Activated T-cell treated with anti-CD3 and anti-CD28 coated beads, Interleukin-2, amount 50 U/mL, for 48 hours (primary cell): ENCODE measurements around the gene RHBDL1.

Experiments used
- DNase-seq, 2 experiments: peaks; one replicate each; pipeline ENCODE4 v3.0.0-alpha.2; 2020

Gene RHBDL1

DNA sequence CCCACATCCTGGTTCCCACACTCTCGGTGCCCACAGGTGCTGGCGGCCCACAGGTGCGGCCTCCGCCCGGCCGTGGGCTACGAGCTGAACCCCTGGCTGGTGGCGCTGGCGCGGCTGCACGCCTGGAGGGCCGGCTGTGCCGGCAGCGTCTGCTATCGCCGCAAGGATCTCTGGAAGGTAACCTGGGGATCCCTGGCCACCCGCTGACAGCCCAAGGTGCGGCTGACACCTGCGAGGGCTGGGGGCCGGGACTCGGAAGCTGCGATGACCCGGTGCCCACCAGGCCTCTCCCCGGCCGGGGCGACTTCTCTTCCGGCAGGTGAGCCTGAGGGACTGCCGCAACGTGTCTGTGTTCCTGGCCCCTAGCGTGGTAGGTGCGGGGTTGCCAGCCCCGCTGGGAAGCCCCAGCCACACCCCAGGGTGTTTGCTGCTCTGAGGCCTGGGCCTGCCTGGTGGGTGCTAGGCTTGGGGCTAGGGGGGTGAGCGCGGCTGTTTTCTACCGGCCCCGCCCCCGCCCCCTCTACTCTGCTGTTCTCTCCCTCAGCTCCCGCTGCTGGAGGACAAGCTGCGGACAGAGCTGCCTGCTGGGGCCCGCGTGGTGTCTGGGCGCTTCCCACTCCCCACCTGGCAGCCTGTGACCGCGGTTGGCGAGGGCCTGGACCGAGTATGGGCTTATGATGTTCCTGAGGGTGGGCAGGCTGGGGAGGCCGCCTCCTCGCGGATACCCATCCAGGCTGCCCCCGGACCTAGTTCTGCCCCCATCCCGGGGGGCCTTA lies 46.5 kb downstream of the RHBDL1 start:
- no peak for DNase-seq

DNA sequence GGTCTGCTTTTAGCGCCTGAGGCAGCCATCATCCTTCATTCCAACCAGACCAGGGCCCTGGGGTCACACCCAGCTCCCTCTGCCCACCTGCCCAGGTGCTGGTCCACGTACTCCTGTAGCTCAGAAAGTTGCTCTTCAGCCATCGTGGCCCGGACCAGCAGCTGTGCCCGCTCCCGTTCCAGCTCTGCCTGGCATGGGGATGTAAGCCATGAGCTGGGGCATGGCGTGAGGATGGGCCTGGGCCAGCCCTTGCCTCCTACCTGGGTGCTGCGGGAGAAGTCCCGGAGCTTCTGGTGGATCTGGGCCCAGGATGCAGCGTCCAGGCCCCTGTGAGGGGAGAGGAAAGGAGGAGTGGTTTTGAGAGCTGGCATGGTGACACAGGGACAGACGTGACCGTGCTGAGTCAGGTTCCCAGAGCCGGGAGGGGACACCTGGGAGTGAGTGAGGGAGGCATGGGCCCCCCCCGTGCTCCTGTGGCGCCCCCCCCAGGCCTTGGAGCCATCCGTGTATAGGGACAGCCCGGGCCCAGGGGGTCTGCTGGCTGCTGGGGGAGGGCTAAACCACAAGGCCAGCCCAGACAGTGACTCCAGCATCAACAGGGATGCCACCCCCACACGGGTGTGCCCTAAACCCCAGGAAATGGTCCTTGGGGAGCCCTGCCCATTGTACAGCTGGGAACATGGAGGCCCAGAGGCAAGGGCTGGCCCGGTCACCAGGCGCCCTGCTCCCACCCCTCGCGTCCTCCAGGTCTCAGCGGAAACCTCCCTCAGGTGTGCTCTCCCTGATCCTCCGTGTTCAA lies 47.6 kb downstream of the RHBDL1 start:
- DNase-seq: no peak

DNA sequence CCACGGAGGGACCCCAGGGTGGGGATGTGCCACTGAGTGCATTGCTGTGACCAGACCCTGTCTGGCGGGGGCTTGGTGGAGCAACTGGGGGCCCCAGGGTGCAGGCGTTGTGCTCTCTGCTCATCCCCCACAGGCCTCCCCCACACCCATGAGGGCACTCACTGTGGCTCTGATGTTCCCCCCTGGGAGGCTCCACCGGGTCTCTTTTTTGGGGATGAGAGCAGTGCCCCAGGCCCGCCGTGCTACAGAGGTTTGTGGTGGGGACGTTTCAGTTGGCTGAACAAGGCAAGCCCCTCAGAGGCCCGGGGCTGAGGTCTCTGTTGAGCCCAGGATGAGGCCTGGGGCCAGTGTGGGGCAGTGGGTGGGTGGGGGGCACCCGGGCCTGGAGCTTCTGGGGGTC lies 48.2 kb downstream of the RHBDL1 start:
- no peak for DNase-seq

DNA sequence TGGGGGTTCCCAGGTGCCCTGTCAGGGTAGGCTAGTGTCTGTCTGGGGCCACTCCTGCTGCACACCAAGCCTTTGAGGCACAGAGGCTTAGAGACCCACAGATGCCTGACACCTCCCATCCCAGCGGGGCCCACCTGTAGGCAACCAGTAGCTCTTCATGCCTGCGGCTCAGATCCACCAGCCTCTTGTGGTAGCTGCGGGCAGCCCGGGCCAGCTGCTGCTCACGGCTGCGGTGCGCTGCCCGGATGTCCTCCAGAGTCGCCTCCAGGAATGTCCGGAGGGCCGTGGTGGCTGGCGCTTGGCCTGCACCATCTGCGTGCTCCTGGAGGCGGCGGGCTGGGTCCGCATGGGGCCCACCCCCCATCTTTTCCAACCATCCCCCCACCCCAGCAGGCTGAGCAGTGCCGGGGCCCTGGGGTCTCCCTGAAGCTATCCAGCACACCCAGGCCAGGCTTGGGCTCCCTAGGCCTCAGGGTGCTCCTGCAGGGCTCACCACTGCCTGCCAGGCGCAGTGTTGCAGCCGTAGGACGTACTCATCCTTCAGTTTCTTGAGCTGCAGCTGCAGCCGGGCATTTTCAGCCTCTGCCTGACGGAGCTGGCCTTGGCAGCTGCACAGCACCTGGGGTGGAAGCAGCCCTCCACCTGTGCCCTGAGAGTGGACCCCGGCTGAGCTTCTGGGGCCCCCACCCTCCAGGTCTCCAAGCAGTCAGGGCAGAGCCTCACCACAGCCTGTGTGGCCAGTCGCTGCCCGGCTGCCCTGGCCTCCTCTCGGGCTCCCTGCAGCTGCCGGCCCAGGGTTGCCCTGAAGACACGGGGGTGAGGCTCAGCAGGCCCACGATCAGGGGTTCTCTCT lies 48.9 kb downstream of the RHBDL1 start:
- DNase-seq: no peak

GRCh38 chr16:725041-725376 lies 49.5 kb downstream of the RHBDL1 start:
- no peak for DNase-seq

DNA sequence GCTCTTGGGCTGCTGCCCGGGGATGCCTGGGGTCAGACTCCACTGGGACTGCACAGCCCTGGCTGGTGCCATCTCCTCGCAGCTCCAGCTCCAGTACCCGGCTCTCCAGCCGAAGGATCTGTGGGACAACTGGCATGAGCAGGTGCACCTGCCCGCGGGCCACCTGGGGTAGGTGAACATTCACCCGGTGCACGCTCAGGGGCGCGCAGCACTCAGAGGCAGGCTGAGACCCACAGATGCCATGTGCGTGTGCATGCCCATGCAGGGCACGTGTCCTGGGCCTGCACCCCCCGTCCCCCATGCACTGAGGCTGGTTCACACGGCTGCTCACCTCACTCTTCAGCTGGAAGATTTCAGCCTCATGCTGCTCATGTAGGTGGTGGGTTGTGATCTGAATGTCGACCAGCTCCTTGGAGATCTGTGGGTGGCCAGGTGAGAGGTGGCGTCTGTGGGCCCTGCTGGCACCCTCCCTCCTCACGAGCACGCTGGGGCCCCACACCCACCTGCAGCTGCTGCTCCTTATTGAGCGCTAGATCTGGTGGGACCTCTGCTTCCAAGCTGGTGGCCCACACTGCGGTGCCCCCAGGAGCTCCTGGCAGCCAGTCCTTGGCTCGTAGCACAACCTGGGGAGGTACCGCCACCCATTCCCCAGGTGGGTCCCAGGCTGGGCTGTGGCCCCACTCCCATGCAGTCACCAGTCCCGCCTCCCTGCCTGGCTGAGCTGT lies 50.2 kb downstream of the RHBDL1 start:
- no peak for DNase-seq

DNA sequence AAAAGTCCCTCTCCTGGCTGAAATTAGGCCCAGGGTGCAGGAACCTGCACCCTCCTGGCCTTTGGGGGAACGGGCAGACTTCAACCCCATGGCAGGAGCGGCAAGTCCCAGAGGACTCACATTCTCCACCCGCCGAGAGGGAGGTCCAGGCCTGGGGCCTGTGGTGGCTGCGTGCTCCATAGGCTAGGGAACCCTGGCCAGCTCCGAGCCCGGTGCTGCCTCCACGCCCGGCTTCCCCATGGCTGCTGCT lies 50.6 kb downstream of the RHBDL1 start:
- DNase-seq: no peak

DNA sequence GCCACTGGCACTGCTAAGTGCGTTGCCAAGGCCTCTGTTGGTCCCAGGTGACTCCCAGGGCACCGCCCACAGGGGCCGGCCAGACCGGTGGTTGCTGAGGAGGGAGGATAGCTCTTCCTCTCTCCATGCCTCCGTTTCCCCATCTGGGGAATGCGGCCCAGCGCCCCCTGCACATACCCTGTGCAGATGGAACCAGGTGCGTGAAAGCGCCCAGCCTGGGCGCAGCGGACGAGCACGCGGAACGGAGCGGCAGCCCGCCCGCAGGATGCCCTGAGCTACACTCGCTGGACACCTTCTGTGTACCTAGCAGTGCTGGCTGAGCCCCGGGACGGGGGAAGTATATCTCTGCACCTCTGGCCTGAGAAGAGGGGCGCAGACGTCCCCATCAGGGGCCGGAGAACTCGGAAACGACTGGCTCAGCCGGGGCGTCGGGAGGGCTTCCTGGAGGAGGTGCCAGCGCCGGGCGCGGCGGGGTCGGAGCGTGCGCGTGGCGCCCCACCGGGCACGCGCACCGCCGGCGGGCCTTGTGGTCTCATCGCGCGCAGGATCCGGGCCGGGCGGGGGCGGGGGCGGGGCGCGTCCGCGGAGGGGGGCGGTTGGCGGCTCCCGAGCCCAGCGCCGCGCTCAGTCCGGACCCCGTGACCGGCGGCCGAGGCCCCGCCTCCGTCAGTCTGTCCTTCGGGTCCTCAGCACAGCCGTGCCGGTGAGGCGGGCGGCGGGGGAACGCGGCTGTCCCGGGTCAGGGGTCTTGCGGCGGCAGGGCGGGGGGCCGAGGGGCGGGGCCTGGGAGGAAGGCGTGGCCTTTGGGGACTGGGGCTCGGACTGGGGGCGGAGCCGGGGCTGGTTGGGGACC lies 51.2 kb downstream of the RHBDL1 start, which contains the start of the genes CCDC78 and HAGHL:
Gene CCDC78, minus strand, starts transcription at position 6 of the 853 bp plus-strand sequence. CDS start 76 bp downstream, outside the sequence.
Gene HAGHL, plus strand, starts transcription at position 669 of the 853 bp plus-strand sequence. CDS start 404 bp downstream, outside the sequence.
- DNase-seq: peak; percentile 77 to 78

GRCh38 chr16:727291-727977 lies 52.0 kb downstream of the RHBDL1 start:
- peak; percentile 51 to 59 for DNase-seq
